GM18498 (cell line): ENCODE results near the gene ZBTB32.

Source experiments
- ATAC-seq: cut with Tn5 transposase; IDR thresholded peaks from one replicate; pipeline ENCODE4 v1.9.1; 2021; ENCODE audit warnings: mild to moderate bottlenecking, moderate library complexity; ENCODE audit not compliant: unreplicated experiment

ZBTB32 gene

DNA sequence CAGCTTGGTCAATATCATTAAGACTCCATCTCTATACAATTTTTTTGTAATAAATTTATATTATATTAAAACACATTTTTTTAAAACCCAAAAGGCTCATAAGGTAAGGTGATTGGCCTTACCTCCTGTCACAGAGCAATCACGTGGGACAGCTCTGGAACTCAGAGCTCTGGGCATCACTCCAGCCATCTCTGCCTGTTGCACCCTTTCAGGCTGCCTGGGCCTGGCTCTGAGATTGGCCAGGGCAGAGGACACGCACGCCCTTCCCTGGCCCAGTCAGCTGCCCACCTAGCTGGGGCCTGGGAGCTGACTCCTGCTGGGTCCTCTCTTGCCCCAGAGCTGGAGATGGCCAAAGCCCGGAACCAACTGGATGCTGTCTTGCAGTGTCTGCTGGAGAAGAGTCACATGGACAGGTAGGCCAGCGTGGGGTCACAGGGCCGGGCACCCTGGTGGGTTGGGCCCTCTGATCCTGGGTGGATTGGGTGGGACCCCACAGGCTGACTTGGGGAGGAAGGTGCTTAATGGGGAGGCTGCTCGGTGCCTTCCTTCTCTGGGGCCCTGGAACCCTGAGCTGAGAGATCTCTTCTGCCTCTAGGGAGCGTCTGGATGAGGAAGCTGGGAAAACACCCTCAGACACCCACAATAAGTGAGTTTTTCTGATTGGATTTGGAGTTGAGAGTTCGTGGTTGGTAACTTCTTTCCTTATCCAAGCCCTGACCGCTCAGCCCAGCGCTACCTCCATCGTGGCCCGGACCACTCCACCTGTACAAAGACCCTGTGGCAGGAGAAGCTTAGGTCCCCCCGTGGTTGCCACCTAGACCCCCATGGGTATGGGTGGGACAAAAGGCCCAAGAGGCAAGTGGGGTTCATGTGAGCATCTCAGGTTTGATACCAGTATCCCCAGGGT, 47.7 kb downstream of the ZBTB32 start:
- no peak for ATAC-seq

DNA sequence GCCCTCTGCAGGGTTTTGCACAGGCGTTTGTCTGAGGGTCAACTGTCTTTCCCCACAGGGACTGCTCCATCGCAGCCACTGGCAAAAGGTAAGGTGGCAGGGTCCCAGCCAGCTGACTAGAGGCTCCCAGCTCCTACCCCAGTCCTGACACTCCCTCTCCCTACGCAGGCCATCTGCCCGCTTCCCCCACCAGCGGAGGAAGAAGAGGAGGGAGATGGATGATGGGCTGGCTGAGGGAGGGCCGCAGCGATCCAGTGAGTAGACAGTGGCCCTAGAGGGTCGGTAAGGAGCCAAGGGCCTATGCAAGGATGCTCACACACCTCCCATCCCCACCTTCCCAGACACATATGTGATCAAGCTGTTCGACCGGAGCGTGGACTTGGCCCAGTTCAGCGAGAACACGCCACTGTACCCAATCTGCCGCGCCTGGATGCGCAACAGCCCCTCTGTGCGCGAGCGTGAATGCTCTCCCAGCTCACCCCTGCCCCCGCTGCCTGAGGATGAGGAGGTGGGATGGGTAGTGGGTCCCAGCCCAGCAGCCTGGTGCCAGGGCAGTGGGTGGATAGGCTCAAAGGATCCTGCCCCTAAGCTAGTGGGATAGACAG, 48.5 kb downstream of the ZBTB32 start:
- ATAC-seq, result no peak

DNA sequence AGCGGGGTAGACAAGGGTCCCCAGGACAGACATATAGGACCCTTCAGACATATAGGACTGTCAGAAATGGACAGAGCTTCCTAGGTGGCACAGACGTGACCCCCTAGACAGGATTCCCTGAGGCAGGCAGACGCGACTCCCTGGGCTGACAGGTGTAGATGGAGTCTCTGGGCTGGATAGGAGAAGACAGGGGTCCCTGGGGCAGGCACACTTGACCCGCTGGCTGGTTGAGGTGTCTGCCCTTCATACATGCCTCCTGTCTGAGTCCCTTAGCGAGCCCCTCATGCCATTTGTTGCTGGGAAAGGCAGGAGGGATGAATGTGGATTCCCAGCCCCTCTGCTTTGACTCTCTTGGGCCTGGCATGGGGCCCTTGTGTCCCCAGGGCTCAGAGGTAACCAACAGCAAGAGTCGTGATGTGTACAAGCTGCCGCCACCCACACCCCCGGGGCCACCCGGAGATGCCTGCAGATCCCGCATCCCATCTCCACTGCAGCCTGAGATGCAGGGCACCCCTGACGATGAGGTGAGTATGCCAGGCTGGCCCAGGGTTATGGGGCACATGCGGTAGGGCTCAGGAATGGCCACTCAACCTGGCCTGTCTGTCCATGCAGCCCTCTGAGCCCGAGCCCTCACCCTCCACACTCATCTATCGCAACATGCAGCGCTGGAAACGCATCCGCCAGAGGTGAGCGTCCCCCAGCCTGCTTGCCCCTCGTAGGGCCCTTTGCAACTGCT, 49.4 kb downstream of the ZBTB32 start:
- no peak for ATAC-seq

DNA sequence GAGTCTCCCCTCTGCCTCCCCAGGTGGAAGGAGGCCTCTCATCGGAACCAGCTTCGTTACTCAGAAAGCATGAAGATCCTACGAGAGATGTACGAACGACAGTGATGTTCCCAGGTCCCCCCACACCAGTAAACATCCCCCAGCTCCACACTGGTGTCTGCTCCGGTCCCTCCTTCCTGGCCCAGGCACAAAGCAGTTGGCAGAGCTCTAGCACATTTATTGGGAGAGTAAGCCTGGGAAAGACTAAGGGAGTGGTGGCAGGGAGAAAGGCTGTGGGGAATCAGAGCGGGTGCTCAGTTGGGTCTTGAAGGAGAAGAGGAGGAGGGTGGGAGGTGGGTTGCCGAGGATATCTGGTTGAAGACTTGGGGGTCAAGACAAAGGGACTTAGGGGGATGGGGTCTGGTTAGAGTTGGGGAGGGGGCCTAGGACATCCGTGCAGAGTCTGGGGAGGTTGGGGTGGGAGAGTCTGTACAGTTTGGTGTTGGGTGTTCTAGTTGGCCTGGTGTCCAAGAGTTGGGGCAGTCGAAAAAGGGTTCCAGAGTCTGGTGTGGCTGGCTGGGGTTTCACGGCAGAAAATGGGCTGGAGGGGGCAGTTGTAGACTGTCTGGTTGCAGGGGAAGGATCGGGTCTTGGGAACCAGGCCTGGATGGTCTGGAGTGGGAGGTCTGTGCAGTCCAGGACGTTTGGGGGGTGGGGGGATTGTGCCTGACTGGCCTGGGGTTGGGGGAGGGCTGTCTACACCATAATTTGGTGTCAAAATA, 50.2 kb downstream of the ZBTB32 start:
- no peak for ATAC-seq

- no peak for ATAC-seq
These were observed 50.8 kb downstream of the ZBTB32 start for GRCh38 chr19:35755131-35755549.

GRCh38 chr19:35755550-35756376, 51.4 kb downstream of the ZBTB32 start:
- no peak for ATAC-seq

- ATAC-seq, result no peak
These were observed 52.2 kb downstream of the ZBTB32 start, which contains the start of gene HSPB6 for GRCh38 chr19:35756377-35757230. HSPB6 (minus strand) TSS chr19:35757029; CDS start chr19:35757008, 21 bp downstream.

- ATAC-seq, result no peak
These were observed 52.9 kb downstream of the ZBTB32 start for GRCh38 chr19:35757231-35757748.

DNA sequence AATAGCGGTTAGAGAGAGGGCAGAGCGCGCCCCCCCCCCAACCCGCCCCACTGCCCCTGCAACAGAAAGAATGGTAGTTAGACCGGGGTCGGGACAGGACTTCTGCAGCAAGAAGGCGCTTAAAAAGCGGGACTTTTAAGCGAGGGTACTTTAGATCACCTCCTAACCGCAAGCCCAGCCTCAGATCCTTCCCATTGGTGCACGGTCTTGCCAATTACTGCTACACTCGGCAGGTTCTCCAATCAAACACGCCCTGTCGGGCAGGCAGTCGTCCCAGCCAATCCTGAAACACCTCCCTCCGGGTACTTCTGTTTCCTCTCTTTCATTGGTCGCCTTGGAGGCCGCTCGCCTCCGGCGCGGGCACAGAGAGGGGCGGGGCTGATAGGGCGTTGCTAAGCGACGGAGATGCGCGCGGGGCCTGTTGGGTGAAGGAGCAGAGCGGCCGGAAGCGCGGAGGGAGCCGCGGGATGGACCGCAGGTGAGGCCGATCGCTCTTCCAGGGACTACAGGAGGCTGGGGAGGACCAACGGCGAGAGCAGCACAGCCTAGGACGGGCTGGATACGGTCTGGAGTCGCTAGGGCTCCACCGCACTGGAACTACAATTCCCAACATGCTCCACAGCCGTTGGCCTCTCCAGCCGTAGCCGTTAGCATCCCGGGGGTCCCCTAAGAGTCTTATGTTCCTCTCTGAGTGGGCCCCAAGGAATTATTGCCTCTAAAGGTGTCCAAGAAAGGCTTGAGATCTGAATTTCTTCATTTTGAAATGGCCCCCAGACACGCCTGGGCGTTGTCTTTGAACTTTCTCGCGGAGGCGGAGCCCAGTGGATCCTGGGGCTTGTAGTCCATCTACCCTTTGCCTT, 53.6 kb downstream of the ZBTB32 start, which contains the start of gene PROSER3:
PROSER3 (plus strand) TSS at position 428 of the 860 bp plus-strand sequence; CDS start at position 468, 40 bp downstream.
- ATAC-seq, result peak; percentile 91

GRCh38 chr19:35759697-35760096, 55.3 kb downstream of the ZBTB32 start:
- no peak for ATAC-seq

GRCh38 chr19:35760711-35761349, 56.5 kb downstream of the ZBTB32 start:
- ATAC-seq, result no peak

GRCh38 chr19:35764432-35765315, 60.3 kb downstream of the ZBTB32 start:
- ATAC-seq, result no peak
